Measurements from ENCODE around the gene TMC1.

Gene TMC1

GRCh38 chr9:72618811-72619210 is 97.4 kb downstream of the TMC1 start:
- FAIRE-seq, result no peak

GRCh38 chr9:72622186-72622585 is 100.8 kb downstream of the TMC1 start:
- FAIRE-seq, result no peak

- FAIRE-seq, result no peak
Measured at GRCh38 chr9:72623156-72623555, 101.7 kb downstream of the TMC1 start.

GRCh38 chr9:72627147-72627546 is 105.7 kb downstream of the TMC1 start:
- FAIRE-seq, result no peak

- no peak for FAIRE-seq
Measured at GRCh38 chr9:72627956-72628540, 106.6 kb downstream of the TMC1 start.

GRCh38 chr9:72633966-72634365 is 112.6 kb downstream of the TMC1 start:
- no peak for FAIRE-seq

- FAIRE-seq, result no peak
Measured at GRCh38 chr9:72635197-72635596, 113.8 kb downstream of the TMC1 start.

- no peak for FAIRE-seq
Measured at GRCh38 chr9:72636621-72637020, 115.2 kb downstream of the TMC1 start.

- FAIRE-seq, result no peak
Measured at GRCh38 chr9:72643651-72644050, 122.2 kb downstream of the TMC1 start.

GRCh38 chr9:72646061-72646460 is 124.7 kb downstream of the TMC1 start:
- FAIRE-seq, result no peak

- no peak for FAIRE-seq
Measured at GRCh38 chr9:72648324-72649126, 127.1 kb downstream of the TMC1 start.

GRCh38 chr9:72649127-72649442 is 127.7 kb downstream of the TMC1 start:
- FAIRE-seq, result no peak

- no peak for FAIRE-seq
Measured at GRCh38 chr9:72650206-72650605, 128.8 kb downstream of the TMC1 start.

GRCh38 chr9:72656021-72656420 is 134.6 kb downstream of the TMC1 start:
- FAIRE-seq, result no peak

- no peak for FAIRE-seq
Measured at GRCh38 chr9:72657023-72657422, 135.6 kb downstream of the TMC1 start.

GRCh38 chr9:72658703-72659102 is 137.3 kb downstream of the TMC1 start:
- no peak for FAIRE-seq

GRCh38 chr9:72661401-72662135 is 140.2 kb downstream of the TMC1 start:
- no peak for FAIRE-seq

GRCh38 chr9:72665421-72665820 is 144.0 kb downstream of the TMC1 start:
- FAIRE-seq, result no peak

- FAIRE-seq, result no peak
Measured at GRCh38 chr9:72667181-72667580, 145.8 kb downstream of the TMC1 start.

- FAIRE-seq, result no peak
Measured at GRCh38 chr9:72674961-72675360, 153.6 kb downstream of the TMC1 start.

- FAIRE-seq, result no peak
Measured at GRCh38 chr9:72675586-72675985, 154.2 kb downstream of the TMC1 start.

GRCh38 chr9:72680593-72681282 is 159.3 kb downstream of the TMC1 start:
- FAIRE-seq, result no peak

GRCh38 chr9:72681283-72681630 is 159.8 kb downstream of the TMC1 start:
- no peak for FAIRE-seq

GRCh38 chr9:72684615-72685014 is 163.2 kb downstream of the TMC1 start:
- no peak for FAIRE-seq
